SK-N-SH (cell line): Measurements from ENCODE around the gene LURAP1L. TPM values are rescaled to one million over a fixed set of nuclear protein-coding genes. Genes with fewer than 3 reads are reported as not detected.

Experiments
- CTCF ChIA-PET: fragments of 300-600, 350-600 bp; formaldehyde crosslinking; extraction: SDS; loops from one replicate; lab custom pipeline; 2021; lab: Yijun Ruan, JAX
- POLR2A ChIA-PET: fragments of 350-600 bp; sonication (Branson Sonifier 250); formaldehyde crosslinking; extraction: SDS; loops from one replicate; lab custom pipeline; 2020; ENCODE audit warnings: antibody characterized with exemption, inconsistent platforms; lab: Yijun Ruan, JAX
- DNase-seq: peaks from one replicate; pipeline ENCODE4 v3.0.0; 2012
- H2AFZ ChIP-seq: fragments of 200-600 bp; sonication (generic); 2 replicates; pipeline ENCODE4 v1.8.1; 2016; ENCODE audit warnings: antibody characterized with exemption, mild to moderate bottlenecking, low read depth
- H3F3A ChIP-seq: fragments of 200-600 bp; sonication (generic); replicated peaks from 2 replicates; pipeline ENCODE3; 2016; ENCODE audit warnings: antibody characterized with exemption, mild to moderate bottlenecking; ENCODE audit not compliant: insufficient read depth
- H3K27ac ChIP-seq, 2 experiments: fragments of 200-500 bp in 1 of 2; fragments of 200-600 bp in 1 of 2; sonication (Bioruptor generic) in 1 of 2; sonication (generic), shearing (Covaris generic) in 1 of 2; 2 replicates each; pipeline versions ENCODE4 v1.5.1 to v1.6.1; 2014 to 2016; ENCODE audit warnings: low read depth in 2 of 2, inconsistent platforms in 1 of 2, low read length in 1 of 2, mild to moderate bottlenecking in 1 of 2, mixed read lengths in 1 of 2
- H3K27me3 ChIP-seq: fragments of 200-600 bp; sonication (generic), shearing (Covaris generic); 2 replicates; pipeline ENCODE4 v1.6.1; 2016; ENCODE audit warnings: mixed run types; ENCODE audit not compliant: insufficient read depth
- H3K36me3 ChIP-seq, 2 experiments: fragments of 200-500 bp in 1 of 2; fragments of 200-600 bp in 1 of 2; sonication (Bioruptor generic) in 1 of 2; sonication (generic) in 1 of 2; replicated peaks in 1 of 2; 2 replicates each; pipeline versions ENCODE3 to v1.5.1; 2014 to 2016; ENCODE audit warnings: low read length in 1 of 2, mild to moderate bottlenecking in 1 of 2; ENCODE audit not compliant: insufficient read depth in 2 of 2, control insufficient read depth in 1 of 2
- H3K4me1 ChIP-seq, 2 experiments: fragments of 200-500 bp in 1 of 2; fragments of 200-600 bp in 1 of 2; sonication (Bioruptor generic) in 1 of 2; sonication (generic), shearing (Covaris generic) in 1 of 2; 2 replicates each; pipeline versions ENCODE4 v1.5.1 to v1.6.1; 2014 to 2016; ENCODE audit warnings: low read depth in 1 of 2, low read length in 1 of 2, mixed run types in 1 of 2; ENCODE audit not compliant: insufficient read depth in 2 of 2, control insufficient read depth in 1 of 2
- H3K4me2 ChIP-seq: fragments of 200-600 bp; sonication (generic), shearing (Covaris generic); 2 replicates; pipeline ENCODE4 v1.6.1; 2017; ENCODE audit warnings: mixed run types
- H3K4me3 ChIP-seq, 2 experiments: fragments of 200-500 bp in 1 of 2; fragments of 200-600 bp in 1 of 2; sonication (Bioruptor generic) in 1 of 2; sonication (generic), shearing (Covaris generic) in 1 of 2; 2 replicates each; pipeline versions ENCODE4 v1.5.1 to v1.8.1; 2014 to 2016; ENCODE audit warnings: low read depth in 2 of 2, inconsistent platforms in 1 of 2, low read length in 1 of 2, mild to moderate bottlenecking in 1 of 2, mixed read lengths in 1 of 2, moderate library complexity in 1 of 2
- H3K79me2 ChIP-seq: fragments of 200-600 bp; sonication (generic); 2 replicates; pipeline ENCODE4 v1.8.1; 2017; ENCODE audit warnings: mild to moderate bottlenecking; ENCODE audit not compliant: insufficient read depth
- H3K9ac ChIP-seq: fragments of 200-600 bp; sonication (generic); 2 replicates; pipeline ENCODE4 v1.6.1; 2017; ENCODE audit warnings: mixed run types
- H3K9me2 ChIP-seq: fragments of 200-600 bp; sonication (generic); 2 replicates; pipeline ENCODE4 v1.6.1; 2017; ENCODE audit warnings: mixed run types
- H3K9me3 ChIP-seq: fragments of 200-600 bp; sonication (generic); 2 replicates; pipeline ENCODE4 v1.6.1; 2017; ENCODE audit warnings: mixed run types, mild to moderate bottlenecking, moderate library complexity
- H4K20me1 ChIP-seq: fragments of 200-600 bp; sonication (generic); 2 replicates; pipeline ENCODE4 v1.6.1; 2017; ENCODE audit warnings: mild to moderate bottlenecking, mixed run types; ENCODE audit not compliant: insufficient read depth
- EZH2phosphoT487 ChIP-seq: fragments of 200-600 bp; sonication (generic); IDR thresholded peaks from 2 replicates; pipeline ENCODE4 v1.6.1; 2017; ENCODE audit warnings: low read depth, mixed run types, mild to moderate bottlenecking, antibody characterized with exemption, moderate library complexity, borderline replicate concordance
- FOSL2 ChIP-seq: IDR thresholded peaks from 2 replicates; pipeline ENCODE4 v1.4.0; 2012; ENCODE audit warnings: low read depth, mild to moderate bottlenecking, moderate library complexity, borderline replicate concordance
- FOXM1 ChIP-seq: IDR thresholded peaks from 2 replicates; pipeline ENCODE4 v1.4.0; 2012; ENCODE audit warnings: low read depth, mild to moderate bottlenecking
- GABPA ChIP-seq: IDR thresholded peaks from 2 replicates; pipeline ENCODE4 v1.4.0; 2012; ENCODE audit warnings: low read depth, mild to moderate bottlenecking
- MEF2A ChIP-seq: IDR thresholded peaks from 2 replicates; pipeline ENCODE4 v1.4.0; 2012; ENCODE audit warnings: low read depth, borderline replicate concordance
- MXI1 ChIP-seq: IDR thresholded peaks from 2 replicates; pipeline ENCODE4 v1.6.1; 2012; ENCODE audit warnings: mild to moderate bottlenecking, low read depth, low read length, improper control_type of control experiment
- NRF1 ChIP-seq: IDR thresholded peaks from 2 replicates; pipeline ENCODE4 v1.6.1; 2012; ENCODE audit warnings: low read depth, mild to moderate bottlenecking, low read length
- RAD21 ChIP-seq: IDR thresholded peaks from 2 replicates; pipeline ENCODE4 v1.6.1; 2012; ENCODE audit warnings: mild to moderate bottlenecking, low read length
- SMC3 ChIP-seq: IDR thresholded peaks from 2 replicates; pipeline ENCODE4 v1.6.1; 2012; ENCODE audit warnings: low read depth, low read length, improper control_type of control experiment
- TCF12 ChIP-seq: IDR thresholded peaks from 2 replicates; pipeline ENCODE4 v1.4.0; 2012
- YY1 ChIP-seq: IDR thresholded peaks from 2 replicates; pipeline ENCODE4 v1.4.0; 2012; ENCODE audit warnings: low read depth, mild to moderate bottlenecking
- WGBS: methylation state at CpG from one replicate; pipeline ENCODE4 v1.1.6; 2017; ENCODE audit warnings: low lambda C conversion rate; 5-methylcytosine and 5-hydroxymethylcytosine counted together
- polyA plus RNA-seq, 3 experiments: library from polyadenylated mRNA; depleted of rRNA; stranded (reverse); fragments of >200 nt; gene quantifications; 2 replicates each; pipeline ENCODE4 v1.2.3, GENCODE V29; 2012
- TF ChIP-seq, protein P1 (sequence below): IDR thresholded peaks from 2 replicates; pipeline ENCODE4 v1.4.0; 2012; ENCODE audit warnings: low read depth, borderline replicate concordance
- TF ChIP-seq, protein P2 (sequence below): IDR thresholded peaks from 2 replicates; pipeline ENCODE4; 2012
- TF ChIP-seq, protein P3 (sequence below): IDR thresholded peaks from 2 replicates; pipeline ENCODE4 v1.6.1; 2012; ENCODE audit warnings: mild to moderate bottlenecking, low read depth, low read length, moderate library complexity
- TF ChIP-seq, protein P4 (sequence below): IDR thresholded peaks from 2 replicates; pipeline ENCODE4 v1.4.0; 2012; ENCODE audit warnings: low read depth
- TF ChIP-seq, protein P5 (sequence below): IDR thresholded peaks from 2 replicates; pipeline ENCODE4 v1.4.0; 2012; ENCODE audit warnings: low read depth, borderline replicate concordance
- TF ChIP-seq, protein P6 (sequence below): fragments of 200-600 bp; sonication (generic); IDR thresholded peaks from 2 replicates; pipeline ENCODE4 v1.6.1; 2017; ENCODE audit warnings: antibody characterized with exemption, mild to moderate bottlenecking, moderate library complexity
- TF ChIP-seq, protein P7 (sequence below): fragments of 150-350 bp; IDR thresholded peaks from 2 replicates; pipeline ENCODE4 v1.6.1; 2016; ENCODE audit warnings: mild to moderate bottlenecking, low read depth, low read length

Gene LURAP1L
- polyA plus RNA-seq, 1 of the 3 experiments (the other 2 are of a cell fraction): 3.4 TPM

DNA sequence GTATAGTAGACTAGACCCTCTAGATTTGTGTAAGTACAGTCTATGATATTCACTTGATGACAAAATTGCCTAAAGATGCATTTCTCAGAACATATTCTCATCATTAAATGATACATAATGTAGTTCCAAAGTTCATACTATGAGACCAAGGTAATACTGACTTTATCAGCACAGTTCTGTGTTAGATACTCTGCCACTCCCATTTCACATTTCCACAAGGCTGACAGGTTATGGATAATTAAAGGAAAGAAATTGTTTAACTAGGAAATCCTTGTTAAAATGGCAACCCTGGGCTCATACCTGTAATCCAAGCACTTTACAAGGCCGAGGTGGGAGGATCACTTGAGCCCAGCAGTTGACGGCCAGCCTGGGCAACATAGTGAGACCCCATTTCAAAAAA is 48.0 kb upstream of the LURAP1L start (continued):
- TF ChIP-seq, protein P1, sequence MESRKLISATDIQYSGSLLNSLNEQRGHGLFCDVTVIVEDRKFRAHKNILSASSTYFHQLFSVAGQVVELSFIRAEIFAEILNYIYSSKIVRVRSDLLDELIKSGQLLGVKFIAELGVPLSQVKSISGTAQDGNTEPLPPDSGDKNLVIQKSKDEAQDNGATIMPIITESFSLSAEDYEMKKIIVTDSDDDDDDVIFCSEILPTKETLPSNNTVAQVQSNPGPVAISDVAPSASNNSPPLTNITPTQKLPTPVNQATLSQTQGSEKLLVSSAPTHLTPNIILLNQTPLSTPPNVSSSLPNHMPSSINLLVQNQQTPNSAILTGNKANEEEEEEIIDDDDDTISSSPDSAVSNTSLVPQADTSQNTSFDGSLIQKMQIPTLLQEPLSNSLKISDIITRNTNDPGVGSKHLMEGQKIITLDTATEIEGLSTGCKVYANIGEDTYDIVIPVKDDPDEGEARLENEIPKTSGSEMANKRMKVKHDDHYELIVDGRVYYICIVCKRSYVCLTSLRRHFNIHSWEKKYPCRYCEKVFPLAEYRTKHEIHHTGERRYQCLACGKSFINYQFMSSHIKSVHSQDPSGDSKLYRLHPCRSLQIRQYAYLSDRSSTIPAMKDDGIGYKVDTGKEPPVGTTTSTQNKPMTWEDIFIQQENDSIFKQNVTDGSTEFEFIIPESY: no peak
- TF ChIP-seq, protein P2, sequence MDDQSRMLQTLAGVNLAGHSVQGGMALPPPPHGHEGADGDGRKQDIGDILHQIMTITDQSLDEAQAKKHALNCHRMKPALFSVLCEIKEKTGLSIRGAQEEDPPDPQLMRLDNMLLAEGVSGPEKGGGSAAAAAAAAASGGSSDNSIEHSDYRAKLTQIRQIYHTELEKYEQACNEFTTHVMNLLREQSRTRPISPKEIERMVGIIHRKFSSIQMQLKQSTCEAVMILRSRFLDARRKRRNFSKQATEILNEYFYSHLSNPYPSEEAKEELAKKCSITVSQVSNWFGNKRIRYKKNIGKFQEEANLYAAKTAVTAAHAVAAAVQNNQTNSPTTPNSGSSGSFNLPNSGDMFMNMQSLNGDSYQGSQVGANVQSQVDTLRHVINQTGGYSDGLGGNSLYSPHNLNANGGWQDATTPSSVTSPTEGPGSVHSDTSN: no peak
- TF ChIP-seq, all 33 proteins: peak for 0

DNA sequence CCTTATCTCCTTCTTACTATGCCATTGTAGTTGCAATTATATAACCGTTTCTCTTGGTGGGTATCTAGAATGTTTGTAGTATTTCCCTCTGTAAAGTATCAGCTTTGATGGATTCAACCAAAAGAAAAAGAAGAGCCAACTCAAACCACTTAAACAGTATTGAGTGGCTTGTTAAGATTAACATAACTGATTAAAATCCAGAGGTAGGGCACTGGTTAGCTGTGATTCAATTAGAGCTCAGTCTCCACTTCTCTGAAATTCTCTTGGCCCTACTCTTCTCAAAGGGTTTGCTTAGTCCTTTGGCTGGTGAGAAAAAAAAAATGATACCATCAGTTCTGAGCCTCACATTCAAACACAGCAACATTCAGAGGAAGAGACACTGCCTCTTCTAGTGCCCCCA is 44.6 kb upstream of the LURAP1L start:
- CTCF ChIA-PET: interaction anchor here (0.7 to 3.1 kb wide), 6 partner anchors 10 to 1649 kb away, joined by 3 to 14 read pairs (median 4); no protein-coding TSS in a partner anchor
- POLR2A ChIA-PET: no interaction called here
- Histone ChIP-seq H3K4me3 (no peak overlapping the region), H3F3A (no peaks in the 10 kb centered on the region), H3K36me3 (no peaks in the 10 kb centered on the region), H3K9ac (no peak overlapping the region), H3K9me2 (no peaks in the 10 kb centered on the region), H3K27ac (no peak overlapping the region), H4K20me1 (no peaks in the 10 kb centered on the region), H3K4me1 (no peaks in the 10 kb centered on the region), H2AFZ (no peak overlapping the region), H3K27me3 (no peaks in the 10 kb centered on the region), H3K9me3 (no peaks in the 10 kb centered on the region), H3K4me2 (no peak overlapping the region), H3K79me2 (no peaks in the 10 kb centered on the region)
- peak; percentile 5 for DNase-seq
- WGBS: 33% methylated on average over 1 of the region's 1 CpG
- TF ChIP-seq SMC3 (no peak), MXI1 (no peak), FOSL2 (no peak), YY1 (no peak), MEF2A (no peak), RAD21 (no peak), GABPA (no peak), NRF1 (no peak), FOXM1 (no peak), TCF12 (no peak), EZH2phosphoT487 (no peak)
- TF ChIP-seq, protein P3, sequence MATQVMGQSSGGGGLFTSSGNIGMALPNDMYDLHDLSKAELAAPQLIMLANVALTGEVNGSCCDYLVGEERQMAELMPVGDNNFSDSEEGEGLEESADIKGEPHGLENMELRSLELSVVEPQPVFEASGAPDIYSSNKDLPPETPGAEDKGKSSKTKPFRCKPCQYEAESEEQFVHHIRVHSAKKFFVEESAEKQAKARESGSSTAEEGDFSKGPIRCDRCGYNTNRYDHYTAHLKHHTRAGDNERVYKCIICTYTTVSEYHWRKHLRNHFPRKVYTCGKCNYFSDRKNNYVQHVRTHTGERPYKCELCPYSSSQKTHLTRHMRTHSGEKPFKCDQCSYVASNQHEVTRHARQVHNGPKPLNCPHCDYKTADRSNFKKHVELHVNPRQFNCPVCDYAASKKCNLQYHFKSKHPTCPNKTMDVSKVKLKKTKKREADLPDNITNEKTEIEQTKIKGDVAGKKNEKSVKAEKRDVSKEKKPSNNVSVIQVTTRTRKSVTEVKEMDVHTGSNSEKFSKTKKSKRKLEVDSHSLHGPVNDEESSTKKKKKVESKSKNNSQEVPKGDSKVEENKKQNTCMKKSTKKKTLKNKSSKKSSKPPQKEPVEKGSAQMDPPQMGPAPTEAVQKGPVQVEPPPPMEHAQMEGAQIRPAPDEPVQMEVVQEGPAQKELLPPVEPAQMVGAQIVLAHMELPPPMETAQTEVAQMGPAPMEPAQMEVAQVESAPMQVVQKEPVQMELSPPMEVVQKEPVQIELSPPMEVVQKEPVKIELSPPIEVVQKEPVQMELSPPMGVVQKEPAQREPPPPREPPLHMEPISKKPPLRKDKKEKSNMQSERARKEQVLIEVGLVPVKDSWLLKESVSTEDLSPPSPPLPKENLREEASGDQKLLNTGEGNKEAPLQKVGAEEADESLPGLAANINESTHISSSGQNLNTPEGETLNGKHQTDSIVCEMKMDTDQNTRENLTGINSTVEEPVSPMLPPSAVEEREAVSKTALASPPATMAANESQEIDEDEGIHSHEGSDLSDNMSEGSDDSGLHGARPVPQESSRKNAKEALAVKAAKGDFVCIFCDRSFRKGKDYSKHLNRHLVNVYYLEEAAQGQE: no peak
- TF ChIP-seq, protein P4, sequence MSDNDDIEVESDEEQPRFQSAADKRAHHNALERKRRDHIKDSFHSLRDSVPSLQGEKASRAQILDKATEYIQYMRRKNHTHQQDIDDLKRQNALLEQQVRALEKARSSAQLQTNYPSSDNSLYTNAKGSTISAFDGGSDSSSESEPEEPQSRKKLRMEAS: no peak
- TF ChIP-seq, protein P5, sequence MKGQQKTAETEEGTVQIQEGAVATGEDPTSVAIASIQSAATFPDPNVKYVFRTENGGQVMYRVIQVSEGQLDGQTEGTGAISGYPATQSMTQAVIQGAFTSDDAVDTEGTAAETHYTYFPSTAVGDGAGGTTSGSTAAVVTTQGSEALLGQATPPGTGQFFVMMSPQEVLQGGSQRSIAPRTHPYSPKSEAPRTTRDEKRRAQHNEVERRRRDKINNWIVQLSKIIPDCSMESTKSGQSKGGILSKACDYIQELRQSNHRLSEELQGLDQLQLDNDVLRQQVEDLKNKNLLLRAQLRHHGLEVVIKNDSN: no peak
- TF ChIP-seq, protein P6, sequence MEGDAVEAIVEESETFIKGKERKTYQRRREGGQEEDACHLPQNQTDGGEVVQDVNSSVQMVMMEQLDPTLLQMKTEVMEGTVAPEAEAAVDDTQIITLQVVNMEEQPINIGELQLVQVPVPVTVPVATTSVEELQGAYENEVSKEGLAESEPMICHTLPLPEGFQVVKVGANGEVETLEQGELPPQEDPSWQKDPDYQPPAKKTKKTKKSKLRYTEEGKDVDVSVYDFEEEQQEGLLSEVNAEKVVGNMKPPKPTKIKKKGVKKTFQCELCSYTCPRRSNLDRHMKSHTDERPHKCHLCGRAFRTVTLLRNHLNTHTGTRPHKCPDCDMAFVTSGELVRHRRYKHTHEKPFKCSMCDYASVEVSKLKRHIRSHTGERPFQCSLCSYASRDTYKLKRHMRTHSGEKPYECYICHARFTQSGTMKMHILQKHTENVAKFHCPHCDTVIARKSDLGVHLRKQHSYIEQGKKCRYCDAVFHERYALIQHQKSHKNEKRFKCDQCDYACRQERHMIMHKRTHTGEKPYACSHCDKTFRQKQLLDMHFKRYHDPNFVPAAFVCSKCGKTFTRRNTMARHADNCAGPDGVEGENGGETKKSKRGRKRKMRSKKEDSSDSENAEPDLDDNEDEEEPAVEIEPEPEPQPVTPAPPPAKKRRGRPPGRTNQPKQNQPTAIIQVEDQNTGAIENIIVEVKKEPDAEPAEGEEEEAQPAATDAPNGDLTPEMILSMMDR: no peak
- TF ChIP-seq, protein P7, sequence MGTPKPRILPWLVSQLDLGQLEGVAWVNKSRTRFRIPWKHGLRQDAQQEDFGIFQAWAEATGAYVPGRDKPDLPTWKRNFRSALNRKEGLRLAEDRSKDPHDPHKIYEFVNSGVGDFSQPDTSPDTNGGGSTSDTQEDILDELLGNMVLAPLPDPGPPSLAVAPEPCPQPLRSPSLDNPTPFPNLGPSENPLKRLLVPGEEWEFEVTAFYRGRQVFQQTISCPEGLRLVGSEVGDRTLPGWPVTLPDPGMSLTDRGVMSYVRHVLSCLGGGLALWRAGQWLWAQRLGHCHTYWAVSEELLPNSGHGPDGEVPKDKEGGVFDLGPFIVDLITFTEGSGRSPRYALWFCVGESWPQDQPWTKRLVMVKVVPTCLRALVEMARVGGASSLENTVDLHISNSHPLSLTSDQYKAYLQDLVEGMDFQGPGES: no peak
- TF ChIP-seq, protein P1: no peak
